C4-2B (cell line): ENCODE measurements around the gene SLC4A9.

Experiments used
- ZFX ChIP-seq: fragments of 450-650 bp; IDR thresholded peaks from 2 replicates; pipeline ENCODE4 v1.6.1; 2017
- TF ChIP-seq, protein P1 (sequence below): fragments of 450-650 bp; conservative IDR thresholded peaks from 2 replicates; pipeline ENCODE4 v1.5.1; 2017; ENCODE audit warnings: mild to moderate bottlenecking

- TF ChIP-seq, protein P1, sequence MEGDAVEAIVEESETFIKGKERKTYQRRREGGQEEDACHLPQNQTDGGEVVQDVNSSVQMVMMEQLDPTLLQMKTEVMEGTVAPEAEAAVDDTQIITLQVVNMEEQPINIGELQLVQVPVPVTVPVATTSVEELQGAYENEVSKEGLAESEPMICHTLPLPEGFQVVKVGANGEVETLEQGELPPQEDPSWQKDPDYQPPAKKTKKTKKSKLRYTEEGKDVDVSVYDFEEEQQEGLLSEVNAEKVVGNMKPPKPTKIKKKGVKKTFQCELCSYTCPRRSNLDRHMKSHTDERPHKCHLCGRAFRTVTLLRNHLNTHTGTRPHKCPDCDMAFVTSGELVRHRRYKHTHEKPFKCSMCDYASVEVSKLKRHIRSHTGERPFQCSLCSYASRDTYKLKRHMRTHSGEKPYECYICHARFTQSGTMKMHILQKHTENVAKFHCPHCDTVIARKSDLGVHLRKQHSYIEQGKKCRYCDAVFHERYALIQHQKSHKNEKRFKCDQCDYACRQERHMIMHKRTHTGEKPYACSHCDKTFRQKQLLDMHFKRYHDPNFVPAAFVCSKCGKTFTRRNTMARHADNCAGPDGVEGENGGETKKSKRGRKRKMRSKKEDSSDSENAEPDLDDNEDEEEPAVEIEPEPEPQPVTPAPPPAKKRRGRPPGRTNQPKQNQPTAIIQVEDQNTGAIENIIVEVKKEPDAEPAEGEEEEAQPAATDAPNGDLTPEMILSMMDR: no peak
- no peak for TF ChIP-seq ZFX
Measured at GRCh38 chr5:140366589-140367255, 6.7 kb downstream of the SLC4A9 start.
